ENCODE results near the gene PUSL1.
A peak's percentile ranks its signal among the peaks of the same experiment; 100 is the strongest.

PUSL1 gene

GRCh38 chr1:1354271-1355247 lies 46.2 kb downstream of the PUSL1 start:
- no peaks in the 10 kb centered on the region for H3K27me3 ChIP-seq (replicated peaks; ENCODE audit: control insufficient read depth, insufficient read depth, low read length)

GRCh38 chr1:1355416-1355815 lies 47.0 kb downstream of the PUSL1 start:
- peaks cover 36% of the 10 kb centered on the region for H3K4me1 ChIP-seq (ENCODE audit: control insufficient read depth, insufficient read depth, low read length)
- H3K9ac ChIP-seq (ENCODE audit: low read length) = peak overlapping the region; percentile 34
- H3K27me3 ChIP-seq (replicated peaks; ENCODE audit: control insufficient read depth, insufficient read depth, low read length) = no peaks in the 10 kb centered on the region
- H3K4me3 ChIP-seq (ENCODE audit: low read length) = peak overlapping the region; percentile 58
- H3K9me3 ChIP-seq (ENCODE audit: control insufficient read depth, low read length) = no peaks in the 10 kb centered on the region
- peaks cover 26% of the 10 kb centered on the region for H3K36me3 ChIP-seq (ENCODE audit: control insufficient read depth, insufficient read depth, low read length, severe bottlenecking)
- peak; percentile 64 for DNase-seq (ENCODE audit: low read depth)

More at GRCh38 chr1:1354271-1355247, 46.2 kb downstream of the PUSL1 start:
- Histone ChIP-seq H3K9me3 (ENCODE audit: control insufficient read depth, low read length) (no peaks in the 10 kb centered on the region), H3K9ac (ENCODE audit: low read length) (peak overlapping the region; percentile 58), H3K4me1 (ENCODE audit: control insufficient read depth, insufficient read depth, low read length) (peaks cover 29% of the 10 kb centered on the region), H3K36me3 (ENCODE audit: control insufficient read depth, insufficient read depth, low read length, severe bottlenecking) (peaks cover 26% of the 10 kb centered on the region), H3K4me3 (ENCODE audit: low read length) (peak overlapping the region; percentile 61)
- DNase-seq (ENCODE audit: low read depth) = no peak

DNA sequence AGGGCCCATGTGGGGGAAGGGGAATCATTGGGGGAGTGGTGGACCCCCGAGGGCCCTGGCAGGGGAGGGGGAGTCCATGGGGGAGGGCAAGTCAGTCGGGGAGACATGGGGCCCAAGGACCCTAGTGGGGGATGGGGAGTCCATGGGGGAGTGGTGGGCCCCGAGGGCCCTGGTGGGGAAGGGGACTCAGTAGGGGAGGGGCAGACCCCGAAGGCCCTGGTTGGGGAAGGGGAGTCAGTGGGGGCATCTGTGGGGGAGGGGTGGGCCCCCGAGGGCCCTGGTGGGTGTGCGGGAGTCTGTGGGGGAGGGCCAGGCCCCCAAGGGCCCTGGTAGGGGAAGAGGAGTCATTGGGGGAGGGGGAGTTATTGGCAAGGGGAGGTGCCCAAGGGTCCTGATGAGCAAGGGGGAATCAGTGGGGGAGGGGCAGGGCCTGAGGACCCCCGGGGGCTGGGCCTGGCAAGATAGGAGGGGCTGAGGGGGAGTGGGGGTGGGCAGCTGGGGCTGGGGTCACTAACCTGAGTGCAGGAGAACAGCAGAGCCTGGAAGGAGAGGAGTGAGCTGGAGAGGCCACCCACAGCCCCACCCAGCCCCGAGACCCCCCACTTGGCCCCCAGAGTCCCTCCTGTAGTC lies 47.9 kb downstream of the PUSL1 start:
- H3K4me3 ChIP-seq (ENCODE audit: low read length) = peak overlapping the region; percentile 89
- H3K4me1 ChIP-seq (ENCODE audit: control insufficient read depth, insufficient read depth, low read length) = peaks cover 42% of the 10 kb centered on the region
- H3K9ac ChIP-seq (ENCODE audit: low read length) = peak overlapping the region; percentile 100
- no peak for DNase-seq (ENCODE audit: low read depth)
- peaks cover 26% of the 10 kb centered on the region for H3K36me3 ChIP-seq (ENCODE audit: control insufficient read depth, insufficient read depth, low read length, severe bottlenecking)
- H3K27me3 ChIP-seq (replicated peaks; ENCODE audit: control insufficient read depth, insufficient read depth, low read length) = no peaks in the 10 kb centered on the region
- no peaks in the 10 kb centered on the region for H3K9me3 ChIP-seq (ENCODE audit: control insufficient read depth, low read length)

- no peaks in the 10 kb centered on the region for H3K9me3 ChIP-seq (ENCODE audit: control insufficient read depth, low read length)
- H3K4me3 ChIP-seq (ENCODE audit: low read length) = peak overlapping the region; percentile 89
- peaks cover 48% of the 10 kb centered on the region for H3K4me1 ChIP-seq (ENCODE audit: control insufficient read depth, insufficient read depth, low read length)
- peak; percentile 55 for DNase-seq (ENCODE audit: low read depth)
- no peaks in the 10 kb centered on the region for H3K27me3 ChIP-seq (replicated peaks; ENCODE audit: control insufficient read depth, insufficient read depth, low read length)
- H3K36me3 ChIP-seq (ENCODE audit: control insufficient read depth, insufficient read depth, low read length, severe bottlenecking) = peaks cover 26% of the 10 kb centered on the region
- H3K9ac ChIP-seq (ENCODE audit: low read length) = peak overlapping the region; percentile 100
Observed at GRCh38 chr1:1356796-1357401, 48.5 kb downstream of the PUSL1 start.

- Histone ChIP-seq H3K4me3 (ENCODE audit: low read length) (peak overlapping the region; percentile 89), H3K27me3 (replicated peaks; ENCODE audit: control insufficient read depth, insufficient read depth, low read length) (no peaks in the 10 kb centered on the region), H3K9ac (ENCODE audit: low read length) (peak overlapping the region; percentile 100), H3K9me3 (ENCODE audit: control insufficient read depth, low read length) (no peaks in the 10 kb centered on the region), H3K36me3 (ENCODE audit: control insufficient read depth, insufficient read depth, low read length, severe bottlenecking) (peaks cover 19% of the 10 kb centered on the region), H3K4me1 (ENCODE audit: control insufficient read depth, insufficient read depth, low read length) (peaks cover 43% of the 10 kb centered on the region)
- peak; percentile 56 for DNase-seq (ENCODE audit: low read depth)
Observed at GRCh38 chr1:1357871-1358432, 49.6 kb downstream of the PUSL1 start.

GRCh38 chr1:1358433-1359271 lies 50.3 kb downstream of the PUSL1 start, which contains the start of gene MXRA8:
TSS of gene MXRA8 (minus strand) at chr1:1358555. CDS start at chr1:1358504, 51 bp downstream.
- Histone ChIP-seq H3K9ac (ENCODE audit: low read length) (peak within 1 kb of the TSS; percentile 100), H3K27me3 (replicated peaks; ENCODE audit: control insufficient read depth, insufficient read depth, low read length) (no peaks in the 10 kb centered on the region), H3K9me3 (ENCODE audit: control insufficient read depth, low read length) (no peaks in the 10 kb centered on the region), H3K4me1 (ENCODE audit: control insufficient read depth, insufficient read depth, low read length) (peaks cover 37% of the 10 kb centered on the region), H3K36me3 (ENCODE audit: control insufficient read depth, insufficient read depth, low read length, severe bottlenecking) (peaks cover 12% of the 10 kb centered on the region), H3K4me3 (ENCODE audit: low read length) (peak within 1 kb of the TSS; percentile 89)
- peak; percentile 95 for DNase-seq (ENCODE audit: low read depth)

DNA sequence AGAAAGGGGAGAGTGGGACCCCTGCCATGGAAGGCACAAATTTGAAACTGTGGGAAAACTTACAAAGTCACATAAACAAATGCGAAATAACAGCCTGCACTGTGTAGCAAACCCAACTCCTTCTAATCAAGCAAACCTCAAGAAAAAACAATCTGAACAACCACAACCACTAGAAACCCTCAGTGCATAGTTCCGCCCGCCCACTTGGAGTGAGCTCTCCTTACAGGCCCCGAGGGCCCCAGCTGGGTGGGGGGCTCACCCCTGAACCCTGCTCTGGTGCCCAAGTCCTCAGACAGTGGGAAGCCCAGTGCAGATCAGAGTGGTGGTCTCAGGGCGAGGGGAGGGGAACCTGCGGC lies 50.9 kb downstream of the PUSL1 start:
- DNase-seq (ENCODE audit: low read depth) = peak; percentile 85
- peaks cover 35% of the 10 kb centered on the region for H3K4me1 ChIP-seq (ENCODE audit: control insufficient read depth, insufficient read depth, low read length)
- H3K4me3 ChIP-seq (ENCODE audit: low read length) = peak overlapping the region; percentile 89
- H3K36me3 ChIP-seq (ENCODE audit: control insufficient read depth, insufficient read depth, low read length, severe bottlenecking) = peaks cover 6% of the 10 kb centered on the region
- H3K9me3 ChIP-seq (ENCODE audit: control insufficient read depth, low read length) = no peaks in the 10 kb centered on the region
- H3K27me3 ChIP-seq (replicated peaks; ENCODE audit: control insufficient read depth, insufficient read depth, low read length) = no peaks in the 10 kb centered on the region
- H3K9ac ChIP-seq (ENCODE audit: low read length) = peak overlapping the region; percentile 100

DNA sequence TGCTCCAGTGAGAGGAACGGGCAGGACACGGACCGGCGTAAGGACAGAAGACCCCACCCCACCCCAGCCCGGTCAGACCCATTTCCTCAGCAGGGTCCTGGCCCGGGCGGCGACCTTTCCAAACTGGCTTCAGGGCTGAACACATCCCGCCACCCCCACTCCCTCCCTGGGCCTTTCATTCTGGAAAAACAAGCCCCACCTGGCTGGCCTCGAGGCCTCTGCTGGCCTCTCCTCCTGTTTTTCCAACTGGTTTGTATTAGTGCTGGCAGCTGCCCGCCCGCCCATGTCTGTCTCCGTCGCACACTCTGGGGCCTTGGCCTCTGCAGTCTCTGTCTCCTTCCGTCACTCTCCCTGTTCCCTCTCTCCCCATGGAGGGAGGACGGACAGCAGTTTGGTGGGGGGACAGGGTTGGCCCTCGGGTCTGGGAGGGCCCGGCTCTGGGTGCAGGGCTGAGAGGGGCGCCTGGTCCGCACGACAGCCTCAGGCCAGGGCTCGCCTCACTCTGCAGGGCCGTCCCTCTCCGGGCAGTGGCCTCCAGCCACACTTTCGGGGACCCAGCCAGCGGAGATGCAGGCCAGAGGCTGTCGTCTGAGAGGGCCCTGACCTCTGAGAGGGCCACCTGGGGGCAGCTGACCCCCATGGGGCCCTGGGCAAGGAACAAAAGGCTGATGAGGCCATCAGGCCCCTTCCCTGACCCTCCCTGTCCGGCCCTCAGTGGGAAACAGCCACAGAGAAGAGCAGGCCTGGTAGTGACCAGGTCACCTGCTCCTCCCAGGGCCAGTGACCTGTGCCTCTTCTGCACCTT lies 51.5 kb downstream of the PUSL1 start:
- peak overlapping the region; percentile 100 for H3K9ac ChIP-seq (ENCODE audit: low read length)
- H3K27me3 ChIP-seq (replicated peaks; ENCODE audit: control insufficient read depth, insufficient read depth, low read length) = no peaks in the 10 kb centered on the region
- H3K4me3 ChIP-seq (ENCODE audit: low read length) = peak overlapping the region; percentile 89
- peaks cover 35% of the 10 kb centered on the region for H3K4me1 ChIP-seq (ENCODE audit: control insufficient read depth, insufficient read depth, low read length)
- DNase-seq (ENCODE audit: low read depth) = peak; percentile 92
- no peaks in the 10 kb centered on the region for H3K9me3 ChIP-seq (ENCODE audit: control insufficient read depth, low read length)
- H3K36me3 ChIP-seq (ENCODE audit: control insufficient read depth, insufficient read depth, low read length, severe bottlenecking) = no peaks in the 10 kb centered on the region

GRCh38 chr1:1360506-1361169 lies 52.2 kb downstream of the PUSL1 start:
- DNase-seq (ENCODE audit: low read depth) = peak; percentile 92
- H3K4me1 ChIP-seq (ENCODE audit: control insufficient read depth, insufficient read depth, low read length) = peaks cover 35% of the 10 kb centered on the region
- H3K9me3 ChIP-seq (ENCODE audit: control insufficient read depth, low read length) = no peaks in the 10 kb centered on the region
- H3K36me3 ChIP-seq (ENCODE audit: control insufficient read depth, insufficient read depth, low read length, severe bottlenecking) = no peaks in the 10 kb centered on the region
- peak overlapping the region; percentile 100 for H3K9ac ChIP-seq (ENCODE audit: low read length)
- H3K27me3 ChIP-seq (replicated peaks; ENCODE audit: control insufficient read depth, insufficient read depth, low read length) = no peaks in the 10 kb centered on the region
- peak overlapping the region; percentile 68 for H3K4me3 ChIP-seq (ENCODE audit: low read length)

All from adipocyte (in vitro differentiated cells).